ENCODE results near the gene MED4.

Gene MED4
- 53.6 to 53.9 reads per million in 2 experiments for total RNA-seq

- peak; percentile 95 for DNase-seq (ENCODE audit: low read depth)
These were observed at the start of gene MED4 for GRCh38 chr13:48094781-48095502. TSS of gene MED4 (minus strand) at chr13:48095104. CDS start at chr13:48095078, 26 bp downstream.

- no peak for DNase-seq (ENCODE audit: low read depth)
These were observed 49.6 kb upstream of the MED4 start for GRCh38 chr13:48144413-48145035.

- DNase-seq (ENCODE audit: low read depth), result no peak
These were observed 47.5 kb upstream of the MED4 start for GRCh38 chr13:48142436-48142835.

GRCh38 chr13:48138270-48138669, 43.4 kb upstream of the MED4 start:
- DNase-seq (ENCODE audit: low read depth), result no peak

GRCh38 chr13:48132961-48133360, 38.1 kb upstream of the MED4 start:
- no peak for DNase-seq (ENCODE audit: low read depth)

- no peak for DNase-seq (ENCODE audit: low read depth)
These were observed 36.6 kb upstream of the MED4 start for GRCh38 chr13:48131533-48131932.

GRCh38 chr13:48126944-48127830, 32.3 kb upstream of the MED4 start:
- peak; percentile 6 for DNase-seq (ENCODE audit: low read depth)

GRCh38 chr13:48125794-48126228, 30.9 kb upstream of the MED4 start:
- no peak for DNase-seq (ENCODE audit: low read depth)

- DNase-seq (ENCODE audit: low read depth), result no peak
These were observed 28.9 kb upstream of the MED4 start for GRCh38 chr13:48123812-48124211.

- DNase-seq (ENCODE audit: low read depth), result no peak
These were observed 26.8 kb upstream of the MED4 start for GRCh38 chr13:48121733-48122132.

- DNase-seq (ENCODE audit: low read depth), result no peak
These were observed 25.3 kb upstream of the MED4 start for GRCh38 chr13:48120241-48120640.

GRCh38 chr13:48118030-48118429, 23.1 kb upstream of the MED4 start:
- no peak for DNase-seq (ENCODE audit: low read depth)

- DNase-seq (ENCODE audit: low read depth), result no peak
These were observed 21.9 kb upstream of the MED4 start for GRCh38 chr13:48116808-48117207.

GRCh38 chr13:48113756-48114130, 18.8 kb upstream of the MED4 start:
- DNase-seq (ENCODE audit: low read depth), result no peak

GRCh38 chr13:48112896-48113755, 18.2 kb upstream of the MED4 start:
- no peak for DNase-seq (ENCODE audit: low read depth)

- DNase-seq (ENCODE audit: low read depth), result no peak
These were observed 16.2 kb upstream of the MED4 start for GRCh38 chr13:48110931-48111721.

- no peak for DNase-seq (ENCODE audit: low read depth)
These were observed 15.4 kb upstream of the MED4 start for GRCh38 chr13:48110132-48110868.

GRCh38 chr13:48108106-48108505, 13.2 kb upstream of the MED4 start:
- DNase-seq (ENCODE audit: low read depth), result no peak

GRCh38 chr13:48097793-48098192, 2.9 kb upstream of the MED4 start:
- no peak for DNase-seq (ENCODE audit: low read depth)

- no peak for DNase-seq (ENCODE audit: low read depth)
These were observed 1.8 kb upstream of the MED4 start for GRCh38 chr13:48096670-48097069.

Measured in T follicular helper cell (primary cell).